ENCODE results near the gene TIAM1. TPM values are rescaled to one million over a fixed set of nuclear protein-coding genes. Genes with fewer than 3 reads are reported as not detected.

The TIAM1 gene
- total RNA-seq, 1 donor from 2014 or later = 42.3 TPM

DNA sequence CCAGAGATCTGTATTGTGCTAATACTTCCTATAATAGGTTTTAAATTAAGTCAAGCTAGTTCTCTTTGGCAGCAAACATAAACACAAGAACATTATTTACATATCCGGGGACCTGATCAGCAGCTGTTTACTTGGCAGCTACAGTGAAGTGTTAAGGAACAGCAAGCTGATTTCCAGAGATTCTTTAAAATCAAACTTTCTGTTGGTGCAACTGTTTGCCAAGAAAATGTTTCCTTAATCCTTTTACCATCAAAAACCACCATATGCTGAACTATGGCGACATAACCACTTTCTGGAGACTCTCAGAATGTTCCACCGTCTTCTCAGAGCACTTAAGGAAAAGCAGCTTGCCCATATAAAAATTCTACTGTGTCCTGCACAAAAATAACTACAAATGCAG lies 198.8 kb downstream of the TIAM1 start:
- intact Hi-C loops (cut with micrococcal nuclease) = no loop called here

GRCh38 chr21:31143036-31143435 lies 201.0 kb downstream of the TIAM1 start:
- intact Hi-C loops (cut with micrococcal nuclease) = no loop called here

GRCh38 chr21:31142600-31142999 lies 201.5 kb downstream of the TIAM1 start:
- intact Hi-C loops (cut with micrococcal nuclease) = no loop called here

DNA sequence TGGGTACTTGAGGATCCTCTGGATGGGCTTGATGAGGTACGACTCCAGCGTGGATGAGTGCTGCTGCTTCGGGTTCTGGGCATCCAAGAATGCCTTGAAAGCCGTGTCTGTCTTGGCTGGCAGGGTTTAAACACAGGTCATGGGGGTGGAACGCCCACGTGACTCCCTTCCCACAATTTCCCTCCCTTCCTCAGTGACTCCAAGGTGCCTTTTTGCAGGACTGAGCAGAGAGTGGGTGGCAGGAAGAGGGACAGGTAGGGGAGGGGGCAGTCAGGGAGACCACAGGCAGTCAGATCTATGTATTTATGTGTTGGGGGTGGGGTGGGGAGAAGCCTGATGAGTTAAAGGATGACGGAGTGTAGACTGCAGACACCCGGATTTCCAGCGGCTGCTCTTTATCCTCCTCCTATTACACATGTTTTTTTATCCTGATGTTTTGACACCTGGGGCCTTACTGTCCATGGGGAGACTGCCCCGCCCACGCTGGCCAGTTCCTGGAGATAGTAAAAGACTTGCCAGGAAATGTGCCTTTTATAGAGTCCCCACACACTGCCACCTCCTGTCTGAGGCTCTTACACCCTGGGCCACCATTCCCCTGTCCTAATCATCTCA lies 202.6 kb downstream of the TIAM1 start:
- intact Hi-C loops (cut with micrococcal nuclease) = no loop called here

DNA sequence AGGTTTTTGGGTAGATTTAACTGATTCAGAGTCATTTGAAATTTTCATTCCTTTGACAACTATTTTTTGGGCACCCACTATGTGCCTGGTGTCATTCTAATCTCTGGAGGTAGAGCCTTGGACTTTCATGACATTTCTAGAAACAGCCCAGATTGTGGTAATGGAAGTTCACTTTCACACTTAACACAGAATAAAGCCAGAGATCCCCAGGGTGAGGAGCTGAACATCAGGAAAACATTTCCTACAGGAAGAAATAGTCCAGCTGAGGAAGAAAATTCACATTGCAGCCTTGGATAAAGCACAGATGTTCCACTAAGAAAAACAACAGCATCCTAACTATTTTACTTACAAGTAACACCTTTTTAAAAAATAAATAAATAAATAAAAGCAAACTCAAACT lies 203.4 kb downstream of the TIAM1 start:
- intact Hi-C loops (cut with micrococcal nuclease) = no loop called here

GRCh38 chr21:31140025-31140424 lies 204.0 kb downstream of the TIAM1 start:
- intact Hi-C loops (cut with micrococcal nuclease) = no loop called here

DNA sequence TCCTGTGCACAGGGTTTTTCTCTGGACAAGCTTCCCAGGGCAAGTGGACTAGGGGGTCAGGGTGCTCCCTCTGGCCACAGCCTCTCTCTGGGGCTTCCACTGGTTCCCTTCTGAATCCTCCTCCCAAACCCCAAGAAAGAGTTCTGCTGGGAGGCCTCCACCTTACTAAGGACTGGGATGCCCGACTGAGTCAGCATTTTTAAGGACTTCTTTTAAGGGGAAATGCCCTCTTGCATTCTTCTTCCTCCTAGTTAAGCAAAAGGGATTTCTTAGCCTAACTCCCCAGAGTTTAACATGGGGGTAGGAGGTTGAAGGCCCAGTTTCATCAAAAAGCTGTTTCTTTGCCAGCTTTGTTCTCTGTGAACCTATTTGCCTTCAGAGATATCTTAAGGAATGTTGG lies 206.1 kb downstream of the TIAM1 start:
- intact Hi-C loops (cut with micrococcal nuclease) = no loop called here

- intact Hi-C loops (cut with micrococcal nuclease) = no loop called here
These were observed 207.2 kb downstream of the TIAM1 start for GRCh38 chr21:31136891-31137290.

DNA sequence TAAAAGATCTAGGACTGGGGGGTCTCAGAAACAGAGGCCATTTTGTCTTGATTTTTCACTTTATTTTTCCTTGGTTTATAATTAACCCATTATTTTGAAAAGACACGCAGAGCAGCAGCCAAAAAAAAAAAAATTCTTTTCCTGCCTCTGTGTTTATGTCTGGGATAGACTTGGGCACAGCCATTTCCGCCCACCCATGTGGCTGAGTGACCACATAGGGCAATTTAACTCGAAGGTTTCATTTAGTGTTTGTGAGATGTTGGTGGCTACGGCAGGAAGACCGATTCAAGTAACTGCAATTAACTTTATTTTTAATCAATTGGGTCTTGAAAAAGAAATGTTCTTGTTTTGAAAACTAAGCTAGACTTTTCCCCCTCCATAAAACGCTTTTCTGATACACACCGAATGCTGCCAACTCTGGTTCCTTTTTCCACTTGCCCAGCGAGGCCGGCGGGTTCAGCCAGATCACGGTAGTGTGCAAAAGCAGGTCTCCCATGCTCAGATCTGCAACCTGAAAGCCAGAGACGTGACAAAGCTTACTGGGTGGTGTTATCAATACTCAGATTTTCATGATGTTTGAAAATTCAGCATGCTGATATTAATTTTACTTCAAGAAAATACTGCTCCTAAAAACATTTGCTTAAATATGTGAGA lies 208.4 kb downstream of the TIAM1 start:
- intact Hi-C loops (cut with micrococcal nuclease) = no loop called here

- intact Hi-C loops (cut with micrococcal nuclease) = loop anchor here (1.0 to 5.0 kb wide), 5 partner anchors 13 to 51 kb away; no protein-coding TSS in a partner anchor
These were observed 210.7 kb downstream of the TIAM1 start for GRCh38 chr21:31133243-31133830.

- intact Hi-C loops (cut with micrococcal nuclease) = loop anchor here (1.0 to 5.0 kb wide), 6 partner anchors 14 to 222 kb away; no protein-coding TSS in a partner anchor
These were observed 211.4 kb downstream of the TIAM1 start for GRCh38 chr21:31132574-31133242.

DNA sequence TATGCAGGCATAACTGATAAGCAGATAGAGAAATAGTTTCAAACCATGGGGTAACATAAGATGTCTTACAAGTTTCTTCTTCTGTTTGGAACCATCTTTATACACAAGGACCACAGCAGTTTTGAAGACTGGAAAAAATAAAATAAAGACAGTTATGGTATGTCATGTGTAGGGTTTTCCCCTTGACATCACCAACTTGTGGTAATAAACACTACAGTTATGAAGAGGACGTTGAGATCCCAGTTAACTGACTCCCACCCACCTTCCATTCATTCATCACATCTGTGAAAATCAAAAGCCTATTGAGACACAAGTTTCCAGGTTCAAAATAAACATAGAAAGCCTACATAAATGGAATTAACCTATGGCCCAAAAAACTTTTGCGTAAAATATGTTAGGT lies 213.2 kb downstream of the TIAM1 start:
- intact Hi-C loops (cut with micrococcal nuclease) = loop anchor here (5.0 kb wide), 1 partner anchor 34 kb away; no protein-coding TSS in a partner anchor

DNA sequence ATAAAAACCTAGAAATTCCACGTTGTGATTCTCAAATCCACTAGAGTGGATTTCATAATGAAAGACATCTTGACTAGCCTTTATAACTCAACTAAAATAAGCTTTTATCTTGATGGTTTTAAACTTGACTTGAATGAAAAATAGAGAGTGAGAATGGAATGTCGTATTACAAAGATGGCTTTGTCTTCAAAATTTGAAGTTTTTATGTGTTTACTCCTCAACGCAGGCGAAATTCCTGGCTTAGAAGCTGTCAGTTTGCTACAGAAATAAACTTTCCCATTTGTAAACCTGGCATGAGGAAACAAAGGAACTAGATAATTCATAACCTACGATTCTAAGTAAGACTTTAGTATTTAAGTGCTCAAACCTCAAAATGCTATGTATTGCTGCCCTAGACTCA lies 215.8 kb downstream of the TIAM1 start:
- intact Hi-C loops (cut with micrococcal nuclease) = no loop called here

DNA sequence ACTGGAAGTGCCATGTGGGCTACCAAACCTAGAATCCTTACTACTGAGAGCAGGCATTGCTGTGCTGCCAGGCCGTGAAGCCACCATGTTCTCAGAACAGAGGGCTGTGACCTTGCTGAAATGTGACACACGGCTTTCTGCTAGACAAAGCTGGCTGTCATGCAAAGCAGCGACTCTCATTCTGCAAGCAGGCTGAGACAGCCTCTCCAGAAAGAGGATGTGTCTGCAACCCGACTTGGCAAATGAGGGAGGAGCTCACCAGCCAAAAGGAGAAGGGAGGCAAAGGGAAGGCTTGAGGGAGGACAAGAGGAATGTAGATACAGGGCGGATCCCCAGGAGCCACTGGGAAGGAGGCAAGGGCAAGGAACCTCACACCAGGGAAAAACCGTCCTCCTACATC lies 220.1 kb downstream of the TIAM1 start:
- intact Hi-C loops (cut with micrococcal nuclease) = no loop called here

DNA sequence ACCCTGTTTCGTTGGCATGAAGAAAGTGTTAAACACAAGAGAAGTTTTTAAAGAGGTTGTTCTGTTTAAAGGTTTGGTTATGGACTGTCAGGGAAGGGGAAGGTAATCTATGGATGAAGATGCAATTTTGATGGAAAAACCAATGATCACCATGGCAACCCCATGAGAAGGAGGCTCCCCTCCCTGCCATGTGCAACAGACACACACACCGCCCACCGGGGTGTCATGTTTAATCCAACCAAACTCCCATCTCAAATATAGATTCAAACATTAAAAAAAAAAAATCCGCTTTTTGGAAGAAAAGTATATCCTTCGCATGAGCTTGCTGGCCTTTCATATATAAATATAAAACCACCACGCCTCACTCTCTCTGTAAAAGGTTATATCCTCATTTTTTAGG lies 224.9 kb downstream of the TIAM1 start:
- intact Hi-C loops (cut with micrococcal nuclease) = no loop called here

GRCh38 chr21:31117128-31117916 lies 226.7 kb downstream of the TIAM1 start:
- intact Hi-C loops (cut with micrococcal nuclease) = no loop called here

DNA sequence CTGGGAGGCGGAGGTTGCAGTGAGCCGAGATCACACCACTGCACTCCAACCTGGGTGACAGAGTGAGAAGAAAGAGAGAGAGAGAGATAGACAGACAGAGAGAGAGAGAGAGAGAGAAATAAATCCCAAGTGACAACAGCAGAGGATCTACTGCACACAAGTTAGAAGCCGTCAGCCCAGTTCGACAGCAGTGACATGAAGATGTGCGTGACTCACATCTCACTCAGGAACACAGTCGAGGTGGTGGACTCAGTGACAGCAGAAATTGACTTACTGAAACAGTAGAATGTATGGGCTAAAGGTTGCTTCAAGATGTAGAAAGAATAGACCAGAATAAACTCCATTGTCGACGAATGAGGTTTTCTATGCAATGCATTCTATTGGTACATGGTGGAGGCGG lies 228.8 kb downstream of the TIAM1 start:
- intact Hi-C loops (cut with micrococcal nuclease) = no loop called here

DNA sequence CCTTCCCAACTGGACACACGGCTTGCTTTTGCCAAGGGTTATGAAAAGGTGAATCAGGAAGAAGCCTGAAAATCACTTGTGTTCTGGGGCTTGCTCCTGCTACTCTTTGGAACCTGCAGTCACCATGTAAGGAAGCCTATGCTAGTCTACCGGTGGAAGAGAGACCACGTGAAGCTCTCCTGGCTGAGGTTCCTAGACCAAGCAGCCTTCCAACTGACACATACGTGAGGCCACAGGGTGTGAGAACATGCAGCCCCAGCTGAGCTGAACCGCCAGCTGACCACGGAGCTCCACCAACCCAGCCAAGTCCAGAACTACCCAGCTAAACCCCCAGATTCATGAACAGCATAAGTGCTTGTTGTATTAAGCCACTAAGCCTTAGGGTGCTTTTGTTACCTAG lies 233.0 kb downstream of the TIAM1 start:
- intact Hi-C loops (cut with micrococcal nuclease) = no loop called here

DNA sequence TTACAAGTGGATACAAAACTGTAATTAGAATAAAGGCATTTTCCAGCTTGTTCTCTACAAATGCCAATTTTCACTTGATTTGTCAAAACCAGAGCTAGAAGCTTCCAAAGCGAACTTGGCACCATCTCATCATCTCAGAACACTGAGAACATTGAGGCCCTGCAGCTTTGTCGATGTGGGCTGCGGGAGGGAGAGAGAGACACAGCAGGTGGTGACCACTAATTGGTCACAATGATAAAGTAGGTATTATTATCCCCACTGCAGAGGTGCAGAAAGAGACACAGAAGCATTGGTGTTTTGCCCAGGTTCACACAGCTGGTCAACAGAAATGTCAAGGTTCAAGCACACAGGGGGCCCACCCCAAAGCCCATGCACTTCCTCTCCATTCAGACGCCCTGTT lies 233.6 kb downstream of the TIAM1 start:
- intact Hi-C loops (cut with micrococcal nuclease) = no loop called here

DNA sequence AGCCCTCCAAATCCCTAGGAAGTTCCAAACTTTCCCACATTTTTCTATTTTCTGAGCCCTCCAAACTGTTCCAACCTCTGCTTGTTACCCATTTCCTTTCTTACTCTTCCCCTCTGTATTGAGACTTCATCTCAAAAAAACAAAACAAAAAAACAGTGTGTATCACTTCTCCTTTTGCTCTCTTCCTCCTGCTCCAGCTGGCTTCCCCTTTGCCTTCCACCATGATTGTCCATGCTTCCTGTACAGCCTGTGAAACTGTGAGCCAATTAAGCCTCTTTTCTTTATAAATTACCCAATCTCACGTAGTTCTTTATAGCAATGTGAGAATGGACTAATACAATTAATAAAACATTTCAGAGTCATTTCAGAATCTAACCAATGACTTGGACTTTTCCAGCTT lies 236.2 kb downstream of the TIAM1 start:
- intact Hi-C loops (cut with micrococcal nuclease) = loop anchor here (2.0 to 10.0 kb wide), 2 partner anchors 73 to 247 kb away; no protein-coding TSS in a partner anchor

- intact Hi-C loops (cut with micrococcal nuclease) = loop anchor here (10.0 kb wide), 1 partner anchor 248 kb away; no protein-coding TSS in a partner anchor
These were observed 236.8 kb downstream of the TIAM1 start for GRCh38 chr21:31107176-31107785.
